ENCODE measurements around the gene NDUFS7. TPM values are rescaled to one million over a fixed set of nuclear protein-coding genes. Genes with fewer than 3 reads are reported as not detected.
A peak's percentile ranks its signal among the peaks of the same experiment; 100 is the strongest.

NDUFS7 gene
- total RNA-seq, 2 experiments from 2014 or later: 99.3 to 103 TPM

- Mint-ChIP-seq H3K4me3 (no peak overlapping the region), H3K4me1 (peaks cover 47% of the 10 kb centered on the region), H3K9me3 (no peaks in the 10 kb centered on the region), H3K27me3 (no peaks in the 10 kb centered on the region), H3K36me3 (ENCODE audit: low read depth) (peaks cover 33% of the 10 kb centered on the region), H3K27ac (no peak overlapping the region)
- ChIA-PET CTCF (interaction anchor here (1.0 kb wide), 1 partner anchor 33 kb away, joined by 3 read pairs; no protein-coding TSS in a partner anchor), POLR2A (no interaction called here)
- no peak for DNase-seq
These were observed 23.4 kb upstream of the NDUFS7 start for GRCh38 chr19:1360126-1360817.

GRCh38 chr19:1360818-1361461 is 22.8 kb upstream of the NDUFS7 start:
- Mint-ChIP-seq H3K4me1 (peaks cover 41% of the 10 kb centered on the region), H3K4me3 (no peak overlapping the region), H3K27ac (no peak overlapping the region), H3K36me3 (ENCODE audit: low read depth) (peaks cover 31% of the 10 kb centered on the region), H3K9me3 (no peaks in the 10 kb centered on the region), H3K27me3 (no peaks in the 10 kb centered on the region)
- ChIA-PET CTCF (no interaction called here), POLR2A (no interaction called here)
- DNase-seq: no peak

DNA sequence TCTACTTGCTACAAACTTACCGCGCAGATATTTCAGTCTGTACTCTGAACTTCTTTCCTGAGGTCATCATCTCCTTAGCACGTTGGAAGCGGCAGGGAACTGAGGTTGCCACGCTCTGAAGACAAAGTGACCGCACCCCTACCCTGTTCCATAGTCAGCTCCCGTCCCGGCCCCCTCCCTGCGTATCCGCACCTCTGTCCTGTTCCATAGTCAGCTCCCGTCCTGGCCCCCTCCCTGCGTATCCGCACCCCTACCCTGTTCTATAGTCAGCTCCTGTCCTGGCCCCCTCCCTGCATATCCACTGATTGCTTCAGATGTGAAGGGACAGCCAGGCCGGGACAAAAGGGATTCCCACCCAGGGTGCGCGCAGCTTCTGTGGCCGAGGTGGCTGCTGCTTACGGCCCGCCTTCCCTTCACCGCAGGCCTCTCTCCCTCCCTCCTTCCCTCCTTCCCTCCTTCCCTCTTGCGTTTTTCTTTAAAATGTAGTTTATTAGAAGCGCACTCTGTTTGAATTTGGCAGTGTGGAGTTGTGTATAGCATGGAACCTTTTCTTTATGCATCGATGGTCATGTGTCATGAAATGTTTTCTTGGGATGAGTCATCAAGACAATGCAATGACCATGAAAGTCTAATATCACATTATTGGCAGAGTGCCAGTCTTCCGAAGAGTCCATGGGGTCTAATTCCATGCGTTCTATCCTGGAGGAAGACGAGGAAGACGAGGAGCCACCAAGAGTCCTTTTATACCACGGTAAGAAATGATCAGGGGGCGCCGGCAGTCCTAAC is 21.9 kb upstream of the NDUFS7 start:
- no peak overlapping the region for H3K4me3 Mint-ChIP-seq
- H3K27me3 Mint-ChIP-seq: no peaks in the 10 kb centered on the region
- ChIA-PET POLR2A (no interaction called here), CTCF (no interaction called here)
- peaks cover 35% of the 10 kb centered on the region for H3K4me1 Mint-ChIP-seq
- H3K9me3 Mint-ChIP-seq: no peaks in the 10 kb centered on the region
- H3K27ac Mint-ChIP-seq: peak overlapping the region; percentile 14
- DNase-seq: no peak
- peaks cover 31% of the 10 kb centered on the region for H3K36me3 Mint-ChIP-seq (ENCODE audit: low read depth)

DNA sequence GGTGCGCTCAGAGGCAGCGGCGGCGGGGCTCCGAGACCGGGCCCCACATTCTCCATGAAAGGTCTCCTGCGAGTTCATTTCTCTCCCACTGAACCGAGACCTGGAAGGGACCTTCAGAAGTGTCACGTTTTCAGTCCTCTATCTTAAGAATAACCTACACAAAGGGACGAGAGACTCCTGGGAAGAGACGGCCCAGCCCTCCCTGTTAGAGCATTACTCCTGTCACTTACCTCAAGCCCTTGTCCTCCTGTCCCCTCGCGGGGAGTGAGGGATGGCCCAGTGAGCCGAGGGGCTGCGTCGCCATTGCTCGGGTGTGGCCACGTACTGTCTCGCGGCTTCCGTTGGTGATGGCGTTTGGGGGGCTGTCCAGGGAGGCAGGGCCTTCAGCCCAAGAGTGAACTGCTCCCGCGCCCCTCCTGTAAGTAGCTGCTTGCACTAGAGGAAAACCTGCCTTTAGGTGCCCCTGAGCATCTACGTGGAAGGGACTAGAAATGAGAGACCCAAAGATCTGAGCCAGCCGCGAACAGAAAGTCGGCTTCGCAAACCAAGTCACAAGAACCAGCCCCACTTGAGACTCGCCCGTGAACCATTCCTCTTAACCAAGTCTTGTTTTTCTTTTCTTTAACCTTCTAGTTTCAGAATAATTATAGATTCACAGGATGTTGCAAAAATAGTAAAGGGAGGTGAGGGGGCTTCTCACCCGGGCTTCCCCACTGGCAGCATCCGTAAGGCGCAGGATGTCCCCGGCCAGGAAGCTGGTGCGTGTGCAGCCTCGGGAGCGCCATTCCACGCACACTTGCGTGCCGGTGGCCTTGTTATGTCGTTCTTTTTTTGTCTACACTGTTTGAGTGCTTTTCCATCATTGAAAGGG is 21.1 kb upstream of the NDUFS7 start:
- DNase-seq: no peak
- Mint-ChIP-seq H3K4me1 (peaks cover 32% of the 10 kb centered on the region), H3K27me3 (no peaks in the 10 kb centered on the region), H3K9me3 (no peaks in the 10 kb centered on the region), H3K4me3 (no peak overlapping the region), H3K36me3 (ENCODE audit: low read depth) (peaks cover 28% of the 10 kb centered on the region), H3K27ac (no peak overlapping the region)
- ChIA-PET POLR2A (no interaction called here), CTCF (no interaction called here)

GRCh38 chr19:1363599-1363998 is 20.1 kb upstream of the NDUFS7 start:
- POLR2A ChIA-PET: no interaction called here
- Mint-ChIP-seq H3K36me3 (ENCODE audit: low read depth) (peaks cover 21% of the 10 kb centered on the region), H3K27ac (peak overlapping the region; percentile 73), H3K27me3 (no peaks in the 10 kb centered on the region), H3K4me3 (peak overlapping the region; percentile 33), H3K9me3 (no peaks in the 10 kb centered on the region), H3K4me1 (peaks cover 32% of the 10 kb centered on the region)
- peak; percentile 50 for DNase-seq
- CTCF ChIA-PET: interaction anchor here (1.0 kb wide), 1 partner anchor 42 kb away, joined by 4 read pairs; no protein-coding TSS in a partner anchor

DNA sequence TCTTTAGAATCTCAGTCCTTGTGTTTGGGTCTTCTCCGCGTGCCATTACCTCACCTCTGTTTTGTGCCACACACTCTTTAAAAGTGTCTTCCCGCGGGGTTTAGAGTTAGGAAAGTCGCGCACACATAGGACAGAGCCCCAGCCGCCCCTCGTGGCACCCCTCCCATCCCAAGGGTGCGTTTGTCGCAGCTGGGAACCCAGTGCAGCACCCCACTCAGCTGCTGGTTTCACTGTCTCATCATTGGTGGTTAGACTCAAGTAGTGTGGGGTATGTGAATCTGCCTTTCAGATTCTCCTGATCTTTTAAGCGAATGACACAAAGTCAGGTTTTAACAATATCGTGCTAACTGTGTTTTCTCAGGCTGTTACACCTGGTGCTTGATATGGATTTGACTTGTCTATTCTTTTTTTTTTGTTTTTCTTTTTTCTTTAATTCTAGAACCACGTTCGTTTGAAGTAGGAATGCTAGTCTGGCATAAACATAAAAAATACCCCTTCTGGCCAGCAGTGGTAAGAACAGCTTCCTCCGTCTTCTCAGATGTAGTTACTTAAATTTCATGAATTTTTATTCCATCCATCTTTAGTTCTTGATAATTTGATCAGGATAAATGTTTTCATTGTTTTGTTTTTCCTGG is 19.5 kb upstream of the NDUFS7 start:
- peak overlapping the region; percentile 76 for H3K27ac Mint-ChIP-seq
- no peak for DNase-seq
- H3K4me3 Mint-ChIP-seq: peak overlapping the region; percentile 47
- no peaks in the 10 kb centered on the region for H3K27me3 Mint-ChIP-seq
- POLR2A ChIA-PET: no interaction called here
- H3K36me3 Mint-ChIP-seq (ENCODE audit: low read depth): peaks cover 21% of the 10 kb centered on the region
- H3K4me1 Mint-ChIP-seq: peaks cover 32% of the 10 kb centered on the region
- CTCF ChIA-PET: interaction anchor here (1.0 kb wide), 1 partner anchor 41 kb away, joined by 4 read pairs; no protein-coding TSS in a partner anchor
- H3K9me3 Mint-ChIP-seq: no peaks in the 10 kb centered on the region

- CTCF ChIA-PET: interaction anchor here (1.7 kb wide), 1 partner anchor 88 kb away, joined by 3 read pairs; no protein-coding TSS in a partner anchor
- Mint-ChIP-seq H3K4me3 (no peak overlapping the region), H3K36me3 (ENCODE audit: low read depth) (peaks cover 18% of the 10 kb centered on the region), H3K27me3 (no peaks in the 10 kb centered on the region), H3K27ac (no peak overlapping the region), H3K4me1 (peaks cover 32% of the 10 kb centered on the region), H3K9me3 (no peaks in the 10 kb centered on the region)
- no peak for DNase-seq
- POLR2A ChIA-PET: no interaction called here
These were observed 18.1 kb upstream of the NDUFS7 start for GRCh38 chr19:1365319-1366269.

DNA sequence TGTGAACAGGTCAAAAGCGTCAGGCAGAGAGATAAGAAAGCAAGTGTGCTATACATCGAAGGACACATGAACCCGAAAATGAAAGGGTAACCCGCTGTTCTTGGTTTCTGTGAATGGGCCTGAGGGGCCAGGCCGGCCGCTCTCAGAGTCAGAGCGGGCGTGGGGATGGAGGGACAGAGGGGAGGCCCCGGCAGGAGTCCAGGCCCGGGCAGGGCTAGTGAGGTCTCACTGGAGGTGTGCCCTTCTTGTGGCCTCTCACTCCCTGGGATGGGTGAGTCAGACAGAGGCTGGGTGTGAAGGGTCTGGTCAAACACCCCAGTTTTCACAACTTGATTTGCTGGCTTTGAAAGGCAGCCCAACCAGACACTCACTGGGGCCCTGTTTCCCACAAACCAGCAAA is 17.4 kb upstream of the NDUFS7 start:
- H3K9me3 Mint-ChIP-seq: no peaks in the 10 kb centered on the region
- CTCF ChIA-PET: interaction anchor here (1.0 to 1.7 kb wide), 2 partner anchors 88 to 100 kb away, joined by 3 read pairs; no protein-coding TSS in a partner anchor
- H3K36me3 Mint-ChIP-seq (ENCODE audit: low read depth): peaks cover 18% of the 10 kb centered on the region
- no peak for DNase-seq
- H3K4me3 Mint-ChIP-seq: no peak overlapping the region
- H3K27ac Mint-ChIP-seq: no peak overlapping the region
- H3K4me1 Mint-ChIP-seq: peaks cover 32% of the 10 kb centered on the region
- POLR2A ChIA-PET: no interaction called here
- H3K27me3 Mint-ChIP-seq: no peaks in the 10 kb centered on the region

- H3K36me3 Mint-ChIP-seq (ENCODE audit: low read depth): peaks cover 16% of the 10 kb centered on the region
- DNase-seq: no peak
- peaks cover 26% of the 10 kb centered on the region for H3K4me1 Mint-ChIP-seq
- H3K4me3 Mint-ChIP-seq: no peak overlapping the region
- POLR2A ChIA-PET: no interaction called here
- CTCF ChIA-PET: interaction anchor here (0.9 to 1.7 kb wide), 3 partner anchors 89 to 375 kb away, joined by 3 read pairs; no protein-coding TSS in a partner anchor
- no peaks in the 10 kb centered on the region for H3K9me3 Mint-ChIP-seq
- no peak overlapping the region for H3K27ac Mint-ChIP-seq
- H3K27me3 Mint-ChIP-seq: no peaks in the 10 kb centered on the region
These were observed 16.5 kb upstream of the NDUFS7 start for GRCh38 chr19:1366899-1367870.

GRCh38 chr19:1369214-1369805 is 14.4 kb upstream of the NDUFS7 start:
- ChIA-PET CTCF (interaction anchor here (1.1 kb wide), 1 partner anchor 90 kb away, joined by 4 read pairs; no protein-coding TSS in a partner anchor), POLR2A (no interaction called here)
- H3K27ac Mint-ChIP-seq: no peak overlapping the region
- DNase-seq: no peak
- no peaks in the 10 kb centered on the region for H3K9me3 Mint-ChIP-seq
- no peaks in the 10 kb centered on the region for H3K27me3 Mint-ChIP-seq
- no peak overlapping the region for H3K4me3 Mint-ChIP-seq
- peaks cover 6% of the 10 kb centered on the region for H3K4me1 Mint-ChIP-seq
- peaks cover 9% of the 10 kb centered on the region for H3K36me3 Mint-ChIP-seq (ENCODE audit: low read depth)
